Measurements from ENCODE around the gene COPS6. TPM values are rescaled to one million over a fixed set of nuclear protein-coding genes. Genes with fewer than 3 reads are reported as not detected.

COPS6 gene
- total RNA-seq, 2 experiments from 2014 or later = 79.0 to 83.9 TPM

GRCh38 chr7:100122568-100122967, 33.8 kb downstream of the COPS6 start:
- Mint-ChIP-seq H3K4me1 (ENCODE audit: low read depth) (peaks cover 47% of the 10 kb centered on the region), H3K27me3 (no peaks in the 10 kb centered on the region)
- CTCF ChIA-PET = no interaction called here

DNA sequence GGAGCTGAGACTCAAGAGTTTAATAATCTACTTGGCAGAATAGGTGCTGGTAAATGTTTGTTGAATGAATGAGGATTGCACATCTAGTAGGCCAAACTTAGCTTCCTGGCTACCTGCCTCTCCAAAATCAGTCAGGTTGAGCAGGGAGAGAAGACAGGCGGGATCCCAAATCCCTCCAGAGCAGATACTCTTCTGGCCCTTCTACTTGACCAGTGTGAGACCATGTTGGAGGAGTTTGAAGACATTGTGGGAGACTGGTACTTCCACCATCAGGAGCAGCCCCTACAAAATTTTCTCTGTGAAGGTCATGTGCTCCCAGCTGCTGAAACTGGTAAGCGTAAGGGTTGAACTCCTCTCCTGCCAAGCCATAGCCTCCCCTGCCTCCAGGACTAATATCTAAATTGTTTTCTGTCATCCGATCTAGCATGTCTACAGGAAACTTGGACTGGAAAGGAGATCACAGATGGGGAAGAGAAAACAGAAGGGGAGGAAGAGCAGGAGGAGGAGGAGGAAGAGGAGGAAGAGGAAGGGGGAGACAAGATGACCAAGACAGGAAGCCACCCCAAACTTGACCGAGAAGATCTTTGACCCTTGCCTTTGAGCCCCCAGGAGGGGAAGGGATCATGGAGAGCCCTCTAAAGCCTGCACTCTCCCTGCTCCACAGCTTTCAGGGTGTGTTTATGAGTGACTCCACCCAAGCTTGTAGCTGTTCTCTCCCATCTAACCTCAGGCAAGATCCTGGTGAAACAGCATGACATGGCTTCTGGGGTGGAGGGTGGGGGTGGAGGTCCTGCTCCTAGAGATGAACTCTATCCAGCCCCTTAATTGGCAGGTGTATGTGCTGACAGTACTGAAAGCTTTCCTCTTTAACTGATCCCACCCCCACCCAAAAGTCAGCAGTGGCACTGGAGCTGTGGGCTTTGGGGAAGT, 35.8 kb downstream of the COPS6 start:
- Histone ChIP-seq H3K9me3 (ENCODE audit: control insufficient read depth in 1 of 2, insufficient read depth in 1 of 2, low read length in 2 of 2) (no peaks in the 10 kb centered on the region), H3K36me3 (ENCODE audit: insufficient read depth, low read length) (peaks cover 22% of the 10 kb centered on the region), H3K4me1 (ENCODE audit: insufficient read depth, low read length) (peaks cover 49% of the 10 kb centered on the region), H3K4me3 (ENCODE audit: low read length) (no peak overlapping the region), H3K27me3 (ENCODE audit: control insufficient read depth in 1 of 2, insufficient read depth in 2 of 2, low read length in 2 of 2) (no peaks in the 10 kb centered on the region), H3K27ac (ENCODE audit: low read depth in 1 of 2, low read length in 2 of 2) (no peak overlapping the region)
- peaks cover 38% of the 10 kb centered on the region for H3K36me3 Mint-ChIP-seq (ENCODE audit: low read depth)
- TF ChIP-seq CTCF (IDR thresholded peaks at IDR 0.05) = no peak
- ATAC-seq (ENCODE audit: poor library complexity) (no peak), DNase-seq (no peak)
- H3K27me3 Mint-ChIP-seq = no peaks in the 10 kb centered on the region
- peaks cover 41% of the 10 kb centered on the region for H3K4me1 Mint-ChIP-seq (ENCODE audit: low read depth)
- H3K27ac Mint-ChIP-seq = peak overlapping the region; percentile 100
- POLR2A ChIA-PET = interaction anchor here (0.8 to 3.3 kb wide), 3 partner anchors 23 to 567 kb away, joined by 4 to 58 read pairs (median 8); partner anchors contain the start of genes AP4M1, LAMTOR4 and MCM7
- CTCF ChIA-PET = no interaction called here
- intact Hi-C loops (cut with DNase I, micrococcal nuclease) = no loop called here
- H3K9me3 Mint-ChIP-seq = no peaks in the 10 kb centered on the region
- H3K4me3 Mint-ChIP-seq = peak overlapping the region; percentile 100

More at GRCh38 chr7:100122568-100122967, 33.8 kb downstream of the COPS6 start:
- Mint-ChIP-seq H3K27ac (peak overlapping the region; percentile 58), H3K4me3 (peak overlapping the region; percentile 46), H3K36me3 (ENCODE audit: low read depth) (peaks cover 49% of the 10 kb centered on the region), H3K9me3 (no peaks in the 10 kb centered on the region)
- no peak for DNase-seq
- Histone ChIP-seq H3K4me1 (ENCODE audit: insufficient read depth, low read length) (peaks cover 52% of the 10 kb centered on the region), H3K36me3 (ENCODE audit: insufficient read depth, low read length) (peaks cover 22% of the 10 kb centered on the region), H3K27ac (ENCODE audit: low read depth in 1 of 2, low read length in 2 of 2) (no peak overlapping the region), H3K9me3 (ENCODE audit: control insufficient read depth in 1 of 2, insufficient read depth in 1 of 2, low read length in 2 of 2) (no peaks in the 10 kb centered on the region), H3K27me3 (ENCODE audit: control insufficient read depth in 1 of 2, insufficient read depth in 2 of 2, low read length in 2 of 2) (no peaks in the 10 kb centered on the region), H3K4me3 (ENCODE audit: low read length) (no peak overlapping the region)
- POLR2A ChIA-PET = interaction anchor here (0.8 to 2.0 kb wide), 3 partner anchors 8 to 22 kb away, joined by 3 to 7 read pairs (median 4); partner anchors contain the start of gene AP4M1
- no peak for TF ChIP-seq CTCF (IDR thresholded peaks at IDR 0.05)
- no peak for ATAC-seq (ENCODE audit: poor library complexity)
- intact Hi-C loops (cut with DNase I, micrococcal nuclease) = no loop called here

- DNase-seq (peak in 1 of 14 experiments; percentile 38), ATAC-seq (ENCODE audit: poor library complexity) (no peak)
- Histone ChIP-seq H3K9me3 (ENCODE audit: control insufficient read depth in 1 of 2, insufficient read depth in 1 of 2, low read length in 2 of 2) (no peaks in the 10 kb centered on the region), H3K27me3 (ENCODE audit: control insufficient read depth in 1 of 2, insufficient read depth in 2 of 2, low read length in 2 of 2) (no peaks in the 10 kb centered on the region), H3K4me3 (ENCODE audit: low read length) (peak overlapping the region; percentile 96), H3K27ac (ENCODE audit: low read depth in 1 of 2, low read length in 2 of 2) (peak overlapping the region; percentile 96 to 99), H3K4me1 (ENCODE audit: insufficient read depth, low read length) (peaks cover 40% of the 10 kb centered on the region), H3K36me3 (ENCODE audit: insufficient read depth, low read length) (peaks cover 22% of the 10 kb centered on the region)
- peak overlapping the region; percentile 100 for H3K4me3 Mint-ChIP-seq
- H3K27ac Mint-ChIP-seq = peak overlapping the region; percentile 100
- intact Hi-C loops (cut with DNase I, micrococcal nuclease) = loop anchor here (2.0 kb wide), 2 partner anchors 26 to 46 kb away; partner anchors contain the start of genes AP4M1 (in 2 of the 2), MCM7 (in 2 of the 2) and ZNF3 (in 1 of the 2)
- peaks cover 31% of the 10 kb centered on the region for H3K4me1 Mint-ChIP-seq (ENCODE audit: low read depth)
- no peak for TF ChIP-seq CTCF (IDR thresholded peaks at IDR 0.05)
- POLR2A ChIA-PET = interaction anchor here (0.6 to 3.3 kb wide), 24 partner anchors 12 to 548 kb away, joined by 3 to 58 read pairs (median 4); partner anchors contain the start of genes AP4M1, COPS6, LAMTOR4 and MCM7
- H3K36me3 Mint-ChIP-seq (ENCODE audit: low read depth) = peaks cover 28% of the 10 kb centered on the region
- CTCF ChIA-PET = interaction anchor here (1.1 to 1.3 kb wide), 2 partner anchors 25 to 51 kb away, joined by 3 to 5 read pairs; partner anchors contain the start of genes AP4M1, GPC2, MCM7 and STAG3
- no peaks in the 10 kb centered on the region for H3K9me3 Mint-ChIP-seq
- no peaks in the 10 kb centered on the region for H3K27me3 Mint-ChIP-seq
Observed at GRCh38 chr7:100126239-100126930, 37.6 kb downstream of the COPS6 start.

Measured in CD4-positive, alpha-beta T cell (primary cell).